SK-N-SH (cell line): Measurements from ENCODE around the gene TSPAN31. TPM values are rescaled to one million over a fixed set of nuclear protein-coding genes. Genes with fewer than 3 reads are reported as not detected.

ENCODE experiments used
- CTCF ChIA-PET: fragments of 300-600, 350-600 bp; formaldehyde crosslinking; extraction: SDS; loops from one replicate; lab custom pipeline; 2021; lab: Yijun Ruan, JAX
- POLR2A ChIA-PET: fragments of 350-600 bp; sonication (Branson Sonifier 250); formaldehyde crosslinking; extraction: SDS; loops from one replicate; lab custom pipeline; 2020; ENCODE audit warnings: antibody characterized with exemption, inconsistent platforms; lab: Yijun Ruan, JAX
- DNase-seq: peaks from one replicate; pipeline ENCODE4 v3.0.0; 2012
- H2AFZ ChIP-seq: fragments of 200-600 bp; sonication (generic); 2 replicates; pipeline ENCODE4 v1.8.1; 2016; ENCODE audit warnings: antibody characterized with exemption, mild to moderate bottlenecking, low read depth
- H3F3A ChIP-seq: fragments of 200-600 bp; sonication (generic); replicated peaks from 2 replicates; pipeline ENCODE3; 2016; ENCODE audit warnings: antibody characterized with exemption, mild to moderate bottlenecking; ENCODE audit not compliant: insufficient read depth
- H3K27ac ChIP-seq, 2 experiments: fragments of 200-500 bp in 1 of 2; fragments of 200-600 bp in 1 of 2; sonication (Bioruptor generic) in 1 of 2; sonication (generic), shearing (Covaris generic) in 1 of 2; 2 replicates each; pipeline versions ENCODE4 v1.5.1 to v1.6.1; 2014 to 2016; ENCODE audit warnings: low read depth in 2 of 2, inconsistent platforms in 1 of 2, low read length in 1 of 2, mild to moderate bottlenecking in 1 of 2, mixed read lengths in 1 of 2
- H3K27me3 ChIP-seq: fragments of 200-600 bp; sonication (generic), shearing (Covaris generic); 2 replicates; pipeline ENCODE4 v1.6.1; 2016; ENCODE audit warnings: mixed run types; ENCODE audit not compliant: insufficient read depth
- H3K36me3 ChIP-seq, 2 experiments: fragments of 200-500 bp in 1 of 2; fragments of 200-600 bp in 1 of 2; sonication (Bioruptor generic) in 1 of 2; sonication (generic) in 1 of 2; replicated peaks in 1 of 2; 2 replicates each; pipeline versions ENCODE3 to v1.5.1; 2014 to 2016; ENCODE audit warnings: low read length in 1 of 2, mild to moderate bottlenecking in 1 of 2; ENCODE audit not compliant: insufficient read depth in 2 of 2, control insufficient read depth in 1 of 2
- H3K4me1 ChIP-seq, 2 experiments: fragments of 200-500 bp in 1 of 2; fragments of 200-600 bp in 1 of 2; sonication (Bioruptor generic) in 1 of 2; sonication (generic), shearing (Covaris generic) in 1 of 2; 2 replicates each; pipeline versions ENCODE4 v1.5.1 to v1.6.1; 2014 to 2016; ENCODE audit warnings: low read depth in 1 of 2, low read length in 1 of 2, mixed run types in 1 of 2; ENCODE audit not compliant: insufficient read depth in 2 of 2, control insufficient read depth in 1 of 2
- H3K4me2 ChIP-seq: fragments of 200-600 bp; sonication (generic), shearing (Covaris generic); 2 replicates; pipeline ENCODE4 v1.6.1; 2017; ENCODE audit warnings: mixed run types
- H3K4me3 ChIP-seq, 2 experiments: fragments of 200-500 bp in 1 of 2; fragments of 200-600 bp in 1 of 2; sonication (Bioruptor generic) in 1 of 2; sonication (generic), shearing (Covaris generic) in 1 of 2; 2 replicates each; pipeline versions ENCODE4 v1.5.1 to v1.8.1; 2014 to 2016; ENCODE audit warnings: low read depth in 2 of 2, inconsistent platforms in 1 of 2, low read length in 1 of 2, mild to moderate bottlenecking in 1 of 2, mixed read lengths in 1 of 2, moderate library complexity in 1 of 2
- H3K79me2 ChIP-seq: fragments of 200-600 bp; sonication (generic); 2 replicates; pipeline ENCODE4 v1.8.1; 2017; ENCODE audit warnings: mild to moderate bottlenecking; ENCODE audit not compliant: insufficient read depth
- H3K9ac ChIP-seq: fragments of 200-600 bp; sonication (generic); 2 replicates; pipeline ENCODE4 v1.6.1; 2017; ENCODE audit warnings: mixed run types
- H3K9me2 ChIP-seq: fragments of 200-600 bp; sonication (generic); 2 replicates; pipeline ENCODE4 v1.6.1; 2017; ENCODE audit warnings: mixed run types
- H3K9me3 ChIP-seq: fragments of 200-600 bp; sonication (generic); 2 replicates; pipeline ENCODE4 v1.6.1; 2017; ENCODE audit warnings: mixed run types, mild to moderate bottlenecking, moderate library complexity
- H4K20me1 ChIP-seq: fragments of 200-600 bp; sonication (generic); 2 replicates; pipeline ENCODE4 v1.6.1; 2017; ENCODE audit warnings: mild to moderate bottlenecking, mixed run types; ENCODE audit not compliant: insufficient read depth
- CHD2 ChIP-seq: fragments of 150-350 bp; IDR thresholded peaks from 2 replicates; pipeline ENCODE4 v1.6.1; 2018; ENCODE audit warnings: low read length; ENCODE audit not compliant: partially characterized antibody
- CTCF ChIP-seq: fragments of 200-600 bp; sonication (generic); IDR thresholded peaks from 2 replicates; pipeline ENCODE4 v1.6.1; 2017; ENCODE audit warnings: antibody characterized with exemption, mild to moderate bottlenecking, moderate library complexity
- ELF1 ChIP-seq: IDR thresholded peaks from 2 replicates; pipeline ENCODE4 v1.4.0; 2012
- EP300 ChIP-seq, 2 experiments: IDR thresholded peaks; 2 replicates each; pipeline versions ENCODE4 v1.4.0 to v1.6.1; 2012; ENCODE audit warnings: borderline replicate concordance in 1 of 2, low read depth in 1 of 2, low read length in 1 of 2
- EZH2phosphoT487 ChIP-seq: fragments of 200-600 bp; sonication (generic); IDR thresholded peaks from 2 replicates; pipeline ENCODE4 v1.6.1; 2017; ENCODE audit warnings: low read depth, mixed run types, mild to moderate bottlenecking, antibody characterized with exemption, moderate library complexity, borderline replicate concordance
- FOSL2 ChIP-seq: IDR thresholded peaks from 2 replicates; pipeline ENCODE4 v1.4.0; 2012; ENCODE audit warnings: low read depth, mild to moderate bottlenecking, moderate library complexity, borderline replicate concordance
- FOXJ3 ChIP-seq: sonication (generic); formaldehyde crosslinking; IDR thresholded peaks from 2 replicates; pipeline ENCODE4 v1.5.1; 2020; ENCODE audit warnings: mild to moderate bottlenecking, missing genetic modification reagents
- FOXM1 ChIP-seq: IDR thresholded peaks from 2 replicates; pipeline ENCODE4 v1.4.0; 2012; ENCODE audit warnings: low read depth, mild to moderate bottlenecking
- GABPA ChIP-seq: IDR thresholded peaks from 2 replicates; pipeline ENCODE4 v1.4.0; 2012; ENCODE audit warnings: low read depth, mild to moderate bottlenecking
- GATA2 ChIP-seq: sonication (generic); formaldehyde crosslinking; IDR thresholded peaks from 2 replicates; pipeline ENCODE4 v1.5.0; 2020; ENCODE audit warnings: mild to moderate bottlenecking, missing genetic modification reagents
- IRF3 ChIP-seq: fragments of 150-350 bp; IDR thresholded peaks from 2 replicates; pipeline ENCODE4 v1.6.1; 2016; ENCODE audit warnings: mild to moderate bottlenecking, low read depth, low read length
- JUND ChIP-seq: IDR thresholded peaks from 2 replicates; pipeline ENCODE4 v1.4.0; 2012
- MAX ChIP-seq: IDR thresholded peaks from 2 replicates; pipeline ENCODE4 v1.4.0; 2012; ENCODE audit warnings: low read depth
- MEF2A ChIP-seq: IDR thresholded peaks from 2 replicates; pipeline ENCODE4 v1.4.0; 2012; ENCODE audit warnings: low read depth, borderline replicate concordance
- MXI1 ChIP-seq: IDR thresholded peaks from 2 replicates; pipeline ENCODE4 v1.6.1; 2012; ENCODE audit warnings: mild to moderate bottlenecking, low read depth, low read length, improper control_type of control experiment
- NFIC ChIP-seq: IDR thresholded peaks from 2 replicates; pipeline ENCODE4 v1.4.0; 2012; ENCODE audit warnings: borderline replicate concordance
- NRF1 ChIP-seq: IDR thresholded peaks from 2 replicates; pipeline ENCODE4 v1.6.1; 2012; ENCODE audit warnings: low read depth, mild to moderate bottlenecking, low read length
- PBX3 ChIP-seq: IDR thresholded peaks from 2 replicates; pipeline ENCODE4; 2012
- RAD21 ChIP-seq: IDR thresholded peaks from 2 replicates; pipeline ENCODE4 v1.6.1; 2012; ENCODE audit warnings: mild to moderate bottlenecking, low read length
- RCOR1 ChIP-seq: fragments of 150-350 bp; IDR thresholded peaks from 2 replicates; pipeline ENCODE4 v1.6.1; 2017; ENCODE audit warnings: antibody characterized with exemption, low read length
- REST ChIP-seq: IDR thresholded peaks from 2 replicates; pipeline ENCODE4 v1.6.1; 2012; ENCODE audit warnings: mild to moderate bottlenecking, low read depth, low read length, moderate library complexity
- RFX5 ChIP-seq: IDR thresholded peaks from 2 replicates; pipeline ENCODE4 v1.6.1; 2012; ENCODE audit warnings: mild to moderate bottlenecking, improper control_type of control experiment, low read length
- RXRA ChIP-seq: IDR thresholded peaks from 2 replicates; pipeline ENCODE4 v1.4.0; 2012; ENCODE audit warnings: low read depth, mild to moderate bottlenecking, borderline replicate concordance
- SIN3A ChIP-seq: IDR thresholded peaks from 2 replicates; pipeline ENCODE4 v1.6.1; 2012; ENCODE audit warnings: low read depth, mild to moderate bottlenecking, low read length, moderate library complexity, borderline replicate concordance
- SMC3 ChIP-seq: IDR thresholded peaks from 2 replicates; pipeline ENCODE4 v1.6.1; 2012; ENCODE audit warnings: low read depth, low read length, improper control_type of control experiment
- TEAD4 ChIP-seq: IDR thresholded peaks from 2 replicates; pipeline ENCODE4 v1.4.0; 2012; ENCODE audit warnings: mild to moderate bottlenecking, borderline replicate concordance; ENCODE audit not compliant: insufficient read depth
- USF1 ChIP-seq: IDR thresholded peaks from 2 replicates; pipeline ENCODE4 v1.4.0; 2012; ENCODE audit warnings: low read depth, borderline replicate concordance
- WGBS: methylation state at CpG from one replicate; pipeline ENCODE4 v1.1.6; 2017; ENCODE audit warnings: low lambda C conversion rate; 5-methylcytosine and 5-hydroxymethylcytosine counted together
- polyA plus RNA-seq, 3 experiments: library from polyadenylated mRNA; depleted of rRNA; stranded (reverse); fragments of >200 nt; gene quantifications; 2 replicates each; pipeline ENCODE4 v1.2.3, GENCODE V29; 2012

Gene TSPAN31
- polyA plus RNA-seq, 1 of the 3 experiments (the other 2 are of a cell fraction) = 36.8 TPM

GRCh38 chr12:57793920-57794319, 49.1 kb downstream of the TSPAN31 start:
- 0% methylated on average over 1 of the region's 1 CpG for WGBS
- DNase-seq = no peak
- peak overlapping the region; percentile 48; the same call in 1 of the 2 replicates for H3K4me2 ChIP-seq
- peak overlapping the region in 1 of 2 experiments; percentile 89; a peak in 2 of 4 replicates for H3K27ac ChIP-seq
- no peak overlapping the region for H3K4me3 ChIP-seq
- peaks cover 0 to 6% of the 10 kb centered on the region in 2 experiments; a peak in 2 of 4 replicates for H3K4me1 ChIP-seq
- H3K27me3 ChIP-seq = no peaks in the 10 kb centered on the region
- peaks cover 40% of the 10 kb centered on the region; the same call in 1 of the 2 replicates for H3K79me2 ChIP-seq
- no peaks in the 10 kb centered on the region for H4K20me1 ChIP-seq
- POLR2A ChIA-PET = no interaction called here
- H3K9me2 ChIP-seq = no peaks in the 10 kb centered on the region
- CTCF ChIA-PET = interaction anchor here (0.8 to 1.8 kb wide), 8 partner anchors 8 to 112 kb away, joined by 3 to 13 read pairs (median 3); partner anchors contain the start of gene TSFM
- peak overlapping the region; percentile 35; the same call in 1 of the 2 replicates for H3K9ac ChIP-seq
- H3K36me3 ChIP-seq = peaks cover 45 to 61% of the 10 kb centered on the region in 2 experiments
- peaks cover 28% of the 10 kb centered on the region for H3F3A ChIP-seq
- no peak overlapping the region for H2AFZ ChIP-seq
- no peaks in the 10 kb centered on the region for H3K9me3 ChIP-seq
- TF ChIP-seq NRF1 (no peak), SIN3A (no peak), RFX5 (no peak), USF1 (no peak), ELF1 (no peak), EP300 (IDR thresholded peaks at IDR 0.05; ENCODE audit: borderline replicate concordance in 1 of 2, low read depth in 1 of 2, low read length in 1 of 2) (no peak), MAX (peak; percentile 45; the same call in 1 of the 2 replicates), GABPA (no peak), NFIC (no peak; the same call in 1 of the 2 replicates), MXI1 (no peak), JUND (peak; percentile 74), RAD21 (no peak), MEF2A (0 out of 2 replicates have a peak, but pooled peaks have one; percentile 9), RCOR1 (no peak), REST (no peak), CHD2 (no peak), TEAD4 (0 out of 2 replicates have a peak, but pooled peaks have one; percentile 12), SMC3 (no peak), FOSL2 (peak; percentile 87), IRF3 (no peak), PBX3 (peak; percentile 73), RXRA (no peak), FOXJ3 (CRISPR knock-in tag) (no peak), CTCF (no peak), FOXM1 (no peak), GATA2 (CRISPR knock-in tag) (no peak), EZH2phosphoT487 (no peak)
